NT2/D1 (cell line): ENCODE measurements around the gene CCDC93.

Experiments used
- DNase-seq: peaks from one replicate; pipeline ENCODE4 v3.0.0-alpha.2; 2011; ENCODE audit warnings: low read depth, low spot score
- H3K27me3 ChIP-seq: 2 replicates; pipeline ENCODE4 v1.6.0; 2011; ENCODE audit warnings: mild to moderate bottlenecking; ENCODE audit not compliant: insufficient read length, insufficient read depth
- H3K36me3 ChIP-seq: 2 replicates; pipeline ENCODE4 v1.6.1; 2011; ENCODE audit warnings: mild to moderate bottlenecking, low read length, mixed read lengths; ENCODE audit not compliant: insufficient read depth, insufficient read length
- H3K4me1 ChIP-seq: 2 replicates; pipeline ENCODE4 v1.5.1; 2011; ENCODE audit not compliant: insufficient read depth, insufficient read length
- H3K4me3 ChIP-seq: 2 replicates; pipeline ENCODE4 v1.5.1; 2011; ENCODE audit warnings: low read depth; ENCODE audit not compliant: insufficient read length
- H3K9ac ChIP-seq: 2 replicates; pipeline ENCODE4 v1.6.0; 2011; ENCODE audit warnings: low read depth; ENCODE audit not compliant: insufficient read length
- H3K9me3 ChIP-seq: 2 replicates; pipeline ENCODE4 v1.5.1; 2011; ENCODE audit warnings: mild to moderate bottlenecking, low read length; ENCODE audit not compliant: insufficient read depth
- SUZ12 ChIP-seq: IDR thresholded peaks from 2 replicates; pipeline ENCODE4 v1.6.1; 2011; ENCODE audit not compliant: insufficient read length, insufficient read depth; ENCODE audit errors: extremely low read depth
- YY1 ChIP-seq: IDR thresholded peaks from 2 replicates; pipeline ENCODE4 v1.6.1; 2011; ENCODE audit not compliant: insufficient read length, insufficient read depth
- ZNF274 ChIP-seq: IDR thresholded peaks from 2 replicates; pipeline ENCODE4 v1.6.1; 2011; ENCODE audit warnings: mild to moderate bottlenecking, low read depth, low read length

The CCDC93 gene

DNA sequence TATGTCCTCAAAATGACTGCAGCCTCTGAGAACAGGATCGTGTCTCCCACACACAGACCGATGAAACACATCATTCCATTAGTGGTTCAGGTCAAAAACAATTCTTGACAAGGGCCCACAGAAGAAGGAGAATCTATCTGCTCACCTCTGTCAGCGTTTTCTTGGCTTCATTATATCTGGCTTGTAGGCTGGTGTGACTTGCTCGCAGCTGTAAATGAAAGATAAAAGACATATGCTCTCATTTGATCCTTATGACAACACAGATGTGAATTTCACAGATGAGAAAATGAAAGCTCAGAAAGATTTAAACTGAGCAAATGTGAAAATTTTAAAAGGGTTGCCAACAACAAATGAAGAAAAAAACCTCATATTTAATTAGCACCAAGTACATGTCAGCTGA, 61.6 kb downstream of the CCDC93 start:
- Histone ChIP-seq H3K36me3 (peaks cover 70% of the 10 kb centered on the region), H3K9ac (no peak overlapping the region), H3K4me1 (peaks cover 3% of the 10 kb centered on the region), H3K27me3 (no peaks in the 10 kb centered on the region), H3K9me3 (no peaks in the 10 kb centered on the region), H3K4me3 (no peak overlapping the region)
- TF ChIP-seq SUZ12 = no peak
- DNase-seq = no peak

GRCh38 chr2:117949806-117950205, 64.1 kb downstream of the CCDC93 start:
- Histone ChIP-seq H3K9ac (no peak overlapping the region), H3K36me3 (peaks cover 77% of the 10 kb centered on the region), H3K9me3 (no peaks in the 10 kb centered on the region), H3K4me3 (no peak overlapping the region), H3K4me1 (peaks cover 3% of the 10 kb centered on the region), H3K27me3 (no peaks in the 10 kb centered on the region)
- no peak for TF ChIP-seq YY1
- TF ChIP-seq SUZ12 = no peak
- no peak for TF ChIP-seq ZNF274
- no peak for DNase-seq

- Histone ChIP-seq H3K9ac (no peak overlapping the region), H3K4me3 (no peak overlapping the region), H3K4me1 (peaks cover 3% of the 10 kb centered on the region), H3K27me3 (no peaks in the 10 kb centered on the region), H3K9me3 (no peaks in the 10 kb centered on the region), H3K36me3 (peaks cover 74% of the 10 kb centered on the region)
- TF ChIP-seq ZNF274 (no peak), SUZ12 (no peak), YY1 (no peak)
- DNase-seq = no peak
Measured at GRCh38 chr2:117948615-117949014, 65.3 kb downstream of the CCDC93 start.

DNA sequence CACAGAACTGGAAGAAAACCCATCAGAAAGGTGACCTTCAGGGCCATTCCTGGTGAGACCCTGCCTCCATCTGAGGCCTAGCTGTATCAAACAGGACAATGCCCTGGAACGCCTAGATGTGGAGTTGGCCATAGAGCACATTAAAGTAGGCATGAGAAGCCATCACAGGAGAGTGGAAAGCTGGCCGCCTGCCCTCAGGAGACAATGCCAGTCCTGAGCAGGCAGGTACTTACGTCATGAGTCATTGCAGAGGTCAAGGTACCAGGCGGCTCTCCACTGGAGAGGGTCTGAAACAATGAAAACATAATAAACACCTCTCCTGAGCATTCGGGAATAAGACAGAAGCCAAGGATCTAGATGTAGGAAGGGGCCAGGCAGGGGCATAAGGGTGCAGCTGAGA, 68.6 kb downstream of the CCDC93 start:
- H3K9me3 ChIP-seq = no peaks in the 10 kb centered on the region
- H3K4me1 ChIP-seq = peaks cover 6% of the 10 kb centered on the region
- H3K27me3 ChIP-seq = no peaks in the 10 kb centered on the region
- DNase-seq = no peak
- no peak overlapping the region for H3K9ac ChIP-seq
- no peak overlapping the region for H3K4me3 ChIP-seq
- TF ChIP-seq SUZ12 = no peak
- TF ChIP-seq ZNF274 = no peak
- no peak for TF ChIP-seq YY1
- H3K36me3 ChIP-seq = peaks cover 63% of the 10 kb centered on the region

GRCh38 chr2:117944816-117945215, 69.1 kb downstream of the CCDC93 start:
- Histone ChIP-seq H3K4me3 (no peak overlapping the region), H3K9me3 (no peaks in the 10 kb centered on the region), H3K36me3 (peaks cover 67% of the 10 kb centered on the region), H3K27me3 (no peaks in the 10 kb centered on the region), H3K9ac (no peak overlapping the region), H3K4me1 (peaks cover 4% of the 10 kb centered on the region)
- TF ChIP-seq ZNF274 (no peak), SUZ12 (no peak), YY1 (no peak)
- DNase-seq = no peak

DNA sequence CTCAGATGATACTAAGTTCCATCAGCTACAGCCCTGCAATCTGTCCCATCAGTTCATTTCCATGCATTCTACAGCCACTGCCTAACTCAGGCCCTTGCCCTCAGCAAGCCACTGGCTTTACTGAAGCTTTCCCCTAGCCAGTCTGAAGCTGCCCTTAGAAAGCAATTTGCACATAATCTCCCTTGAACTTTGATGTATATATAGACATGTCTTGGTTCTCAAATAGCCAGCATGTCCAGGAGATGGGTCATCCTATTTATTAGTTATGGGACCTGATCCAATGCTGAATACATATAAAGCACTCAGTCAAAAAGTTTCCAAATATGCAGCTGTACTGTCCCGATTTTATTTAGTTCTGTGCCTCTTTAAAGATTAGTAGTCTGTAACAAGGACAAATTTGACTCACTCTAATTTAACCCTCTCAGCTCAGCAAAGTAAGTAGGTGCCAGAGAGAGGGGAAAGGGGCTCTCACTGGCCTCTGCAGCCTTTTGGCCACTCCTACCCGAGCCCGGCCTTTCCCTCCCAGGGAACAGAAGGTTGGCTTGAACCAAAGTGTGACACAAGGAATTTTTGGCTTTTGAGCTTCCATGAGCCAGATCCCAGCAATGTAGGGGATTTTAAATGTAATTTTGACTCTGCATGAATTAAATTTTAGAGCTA, 70.7 kb downstream of the CCDC93 start:
- Histone ChIP-seq H3K27me3 (no peaks in the 10 kb centered on the region), H3K4me3 (no peak overlapping the region), H3K9ac (no peak overlapping the region), H3K4me1 (peaks cover 2% of the 10 kb centered on the region), H3K9me3 (no peaks in the 10 kb centered on the region), H3K36me3 (peaks cover 71% of the 10 kb centered on the region)
- DNase-seq = no peak
- no peak for TF ChIP-seq ZNF274
- no peak for TF ChIP-seq YY1
- no peak for TF ChIP-seq SUZ12

GRCh38 chr2:117942551-117942950, 71.3 kb downstream of the CCDC93 start:
- Histone ChIP-seq H3K4me3 (no peak overlapping the region), H3K36me3 (peaks cover 72% of the 10 kb centered on the region), H3K27me3 (no peaks in the 10 kb centered on the region), H3K9me3 (no peaks in the 10 kb centered on the region), H3K4me1 (peaks cover 2% of the 10 kb centered on the region), H3K9ac (no peak overlapping the region)
- TF ChIP-seq YY1 (no peak), ZNF274 (no peak), SUZ12 (no peak)
- no peak for DNase-seq

DNA sequence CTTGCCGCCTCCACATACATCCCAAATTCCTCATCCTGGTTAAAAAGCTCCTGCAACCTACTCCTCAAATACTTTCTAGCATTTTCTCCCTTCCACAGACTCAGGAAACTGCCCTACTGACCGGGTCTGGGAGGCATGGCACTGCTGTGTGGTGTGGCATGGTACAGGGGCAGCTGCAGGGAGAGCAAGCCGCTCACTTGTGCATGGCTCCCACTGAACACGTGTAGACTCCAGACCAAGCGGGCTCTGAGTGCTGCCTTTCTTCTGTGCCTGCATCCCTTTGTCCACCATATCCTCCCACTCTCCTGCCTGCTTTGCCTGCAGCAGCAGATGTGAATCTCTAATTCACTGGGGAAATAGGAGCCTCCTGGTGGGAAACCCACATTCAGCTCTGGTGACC, 72.2 kb downstream of the CCDC93 start:
- H3K4me3 ChIP-seq = no peak overlapping the region
- no peak for DNase-seq
- H3K27me3 ChIP-seq = no peaks in the 10 kb centered on the region
- peaks cover 70% of the 10 kb centered on the region for H3K36me3 ChIP-seq
- no peak overlapping the region for H3K9ac ChIP-seq
- TF ChIP-seq ZNF274 = no peak
- TF ChIP-seq SUZ12 = no peak
- TF ChIP-seq YY1 = no peak
- H3K9me3 ChIP-seq = no peaks in the 10 kb centered on the region
- H3K4me1 ChIP-seq = peaks cover 2% of the 10 kb centered on the region
